ENCODE results near the gene PAGR1. TPM values are rescaled to one million over a fixed set of nuclear protein-coding genes. Genes with fewer than 3 reads are reported as not detected.

Gene PAGR1
- total and polyA plus RNA-seq, 8 donors, result 16.4 to 40.6 (median 29.0) TPM

- peaks cover 62 to 86% of the 10 kb centered on the region in 2 donors for H3K4me1 ChIP-seq
- H3K27ac ChIP-seq, result peak overlapping the region; percentile 89 to 92
- no peak for TF ChIP-seq CTCF (IDR thresholded peaks at IDR 0.05)
- ATAC-seq (peak; percentile 53), DNase-seq (peak in 2 of 4 donors; percentile 83 to 89)
- H3K4me3 ChIP-seq, result peak overlapping the region; percentile 53 to 84
- intact Hi-C loops (cut with DNase I), result no loop called here
- no peaks in the 10 kb centered on the region for H3K9me3 ChIP-seq
- H3K36me3 ChIP-seq, result peaks cover 0 to 9% of the 10 kb centered on the region in 2 donors
- no peaks in the 10 kb centered on the region for H3K27me3 ChIP-seq
Observed at GRCh38 chr16:29820730-29821642, 5.0 kb downstream of the PAGR1 start.

- Histone ChIP-seq H3K36me3 (peaks cover 0 to 9% of the 10 kb centered on the region in 2 donors), H3K4me1 (peaks cover 64 to 92% of the 10 kb centered on the region in 2 donors), H3K9me3 (no peaks in the 10 kb centered on the region), H3K4me3 (peak overlapping the region; percentile 53 to 84), H3K27me3 (no peaks in the 10 kb centered on the region), H3K27ac (peak overlapping the region; percentile 89 to 92)
- intact Hi-C loops (cut with DNase I), result no loop called here
- ATAC-seq, result peak; percentile 50
- no peak for TF ChIP-seq CTCF (IDR thresholded peaks at IDR 0.05)
- peak in 1 of 4 donors; percentile 56 for DNase-seq
Observed at GRCh38 chr16:29821643-29822115, 5.7 kb downstream of the PAGR1 start.

- DNase-seq, result no peak
- Histone ChIP-seq H3K4me1 (peaks cover 53 to 92% of the 10 kb centered on the region in 2 donors), H3K36me3 (peaks cover 0 to 8% of the 10 kb centered on the region in 2 donors), H3K4me3 (no peak overlapping the region), H3K27ac (peak overlapping the region; percentile 75 to 89), H3K27me3 (no peaks in the 10 kb centered on the region), H3K9me3 (no peaks in the 10 kb centered on the region)
- no peak for TF ChIP-seq CTCF (IDR thresholded peaks at IDR 0.05)
- intact Hi-C loops (cut with DNase I), result no loop called here
- ATAC-seq, result peak; percentile 23
Observed at GRCh38 chr16:29824589-29825144, 8.7 kb downstream of the PAGR1 start.

GRCh38 chr16:29825145-29826044 lies 9.4 kb downstream of the PAGR1 start:
- peak overlapping the region; percentile 75 to 89 for H3K27ac ChIP-seq
- intact Hi-C loops (cut with DNase I), result no loop called here
- peaks cover 51 to 93% of the 10 kb centered on the region in 2 donors for H3K4me1 ChIP-seq
- no peak overlapping the region for H3K4me3 ChIP-seq
- peak; percentile 8 for ATAC-seq
- H3K27me3 ChIP-seq, result no peaks in the 10 kb centered on the region
- TF ChIP-seq CTCF (IDR thresholded peaks at IDR 0.05), result no peak
- H3K36me3 ChIP-seq, result peaks cover 0 to 15% of the 10 kb centered on the region in 2 donors
- DNase-seq, result no peak
- no peaks in the 10 kb centered on the region for H3K9me3 ChIP-seq

Data from left lung (tissue), 10 donors.